SKM-1 treated with dmso at 0.1 percent for 144 hours (cell line): Measurements from ENCODE around the gene ITPR1.

Experiments used
- DNase-seq: peaks from one replicate; lab custom pipeline; 2025; ENCODE audit not compliant: unreplicated experiment; lab: John Stamatoyannopoulos, UW

ITPR1 gene

GRCh38 chr3:4678320-4678719 is 185.2 kb downstream of the ITPR1 start:
- DNase-seq: no peak

- no peak for DNase-seq
Measured at GRCh38 chr3:4680227-4680691, 187.1 kb downstream of the ITPR1 start.

GRCh38 chr3:4680871-4681300 is 187.7 kb downstream of the ITPR1 start:
- no peak for DNase-seq

GRCh38 chr3:4681301-4681700 is 188.2 kb downstream of the ITPR1 start:
- DNase-seq: no peak

GRCh38 chr3:4684117-4684516 is 191.0 kb downstream of the ITPR1 start:
- no peak for DNase-seq

GRCh38 chr3:4684976-4685375 is 191.8 kb downstream of the ITPR1 start:
- no peak for DNase-seq

- no peak for DNase-seq
Measured at GRCh38 chr3:4685673-4686345, 192.7 kb downstream of the ITPR1 start.

- no peak for DNase-seq
Measured at GRCh38 chr3:4686619-4687018, 193.5 kb downstream of the ITPR1 start.

- no peak for DNase-seq
Measured at GRCh38 chr3:4687167-4687566, 194.0 kb downstream of the ITPR1 start.

GRCh38 chr3:4687596-4687995 is 194.4 kb downstream of the ITPR1 start:
- DNase-seq: no peak

GRCh38 chr3:4688411-4688810 is 195.3 kb downstream of the ITPR1 start:
- DNase-seq: no peak

- DNase-seq: no peak
Measured at GRCh38 chr3:4689021-4689420, 195.9 kb downstream of the ITPR1 start.

- no peak for DNase-seq
Measured at GRCh38 chr3:4690277-4690676, 197.1 kb downstream of the ITPR1 start.

GRCh38 chr3:4693620-4694019 is 200.5 kb downstream of the ITPR1 start:
- no peak for DNase-seq

GRCh38 chr3:4695846-4696245 is 202.7 kb downstream of the ITPR1 start:
- no peak for DNase-seq

GRCh38 chr3:4696266-4696665 is 203.1 kb downstream of the ITPR1 start:
- no peak for DNase-seq

- DNase-seq: no peak
Measured at GRCh38 chr3:4698125-4698821, 205.1 kb downstream of the ITPR1 start.

GRCh38 chr3:4703054-4703480 is 209.9 kb downstream of the ITPR1 start:
- DNase-seq: no peak

- DNase-seq: no peak
Measured at GRCh38 chr3:4704552-4704951, 211.4 kb downstream of the ITPR1 start.

GRCh38 chr3:4707324-4707723 is 214.2 kb downstream of the ITPR1 start:
- DNase-seq: no peak

- DNase-seq: no peak
Measured at GRCh38 chr3:4708230-4708629, 215.1 kb downstream of the ITPR1 start.

GRCh38 chr3:4709341-4709740 is 216.2 kb downstream of the ITPR1 start:
- DNase-seq: no peak

- DNase-seq: no peak
Measured at GRCh38 chr3:4710191-4710590, 217.0 kb downstream of the ITPR1 start.
